ENCODE data around the gene MATN3. TPM values are rescaled to one million over a fixed set of nuclear protein-coding genes. Genes with fewer than 3 reads are reported as not detected.

Gene MATN3
- total and polyA plus RNA-seq, 2 of the 8 experiments (the other 6 are each of a cell fraction or from before 2014, with no cell fraction given), result 3.0 to 9.9 TPM

- DNase-seq (ENCODE audit: low read depth in 1 of 2, low spot score in 2 of 2), result no peak
- Histone ChIP-seq H3K9me3 (ENCODE audit: insufficient read depth in 2 of 2, low read depth in 1 of 2, low read length in 1 of 2) (no peaks in the 10 kb centered on the region), H3K23ac (ENCODE audit: insufficient read length) (no peak overlapping the region), H2BK5ac (ENCODE audit: low read depth, low read length) (no peak overlapping the region), H3K4ac (replicated peaks; ENCODE audit: insufficient read length, low read depth, low read length) (no peak overlapping the region), H3K56ac (replicated peaks; ENCODE audit: insufficient read length, low read depth, low read length) (no peak overlapping the region), H4K8ac (ENCODE audit: extremely low read depth, insufficient read depth, low read length) (no peak overlapping the region), H3K4me3 (ENCODE audit: extremely low read depth in 1 of 4, insufficient read depth in 2 of 4, low read depth in 3 of 4, low read length in 4 of 4) (no peak overlapping the region), H3K27ac (ENCODE audit: low read depth, low read length) (no peak overlapping the region), H4K20me1 (replicated peaks in 1 of 2; ENCODE audit: control insufficient read depth in 1 of 2, insufficient read depth in 2 of 2, low read length in 2 of 2) (peaks cover 0 to 1% of the 10 kb centered on the region in 2 experiments), H2AK5ac (ENCODE audit: low read depth, low read length) (no peak overlapping the region), H3K79me1 (ENCODE audit: low read depth, low read length) (peaks cover 4% of the 10 kb centered on the region; the same call in 1 of the 2 replicates), H3K27me3 (replicated peaks in 1 of 4; ENCODE audit: control insufficient read depth in 3 of 4, extremely low read depth in 1 of 4, insufficient read depth in 3 of 4, low read length in 3 of 4) (no peaks in the 10 kb centered on the region), H3K79me2 (ENCODE audit: control insufficient read depth in 1 of 2, insufficient read depth in 2 of 2, low read length in 2 of 2) (peaks cover 5 to 19% of the 10 kb centered on the region in 2 experiments; a peak in 3 of 4 replicates), H4K91ac (replicated peaks; ENCODE audit: insufficient read length, low read length) (no peak overlapping the region), H2BK15ac (ENCODE audit: low read length) (no peak overlapping the region), H3K14ac (ENCODE audit: insufficient read length) (no peak overlapping the region), H2BK12ac (ENCODE audit: low read depth, low read length) (no peak overlapping the region), H4K5ac (ENCODE audit: insufficient read length, low read depth, low read length) (no peak overlapping the region), H3K4me2 (ENCODE audit: insufficient read depth in 1 of 2, low read depth in 2 of 2, low read length in 2 of 2) (no peak overlapping the region), H3K23me2 (ENCODE audit: low read depth, low read length) (peaks cover 10% of the 10 kb centered on the region), H2BK20ac (ENCODE audit: low read length) (no peak overlapping the region), H3K4me1 (replicated peaks in 1 of 4; ENCODE audit: control insufficient read depth in 3 of 4, insufficient read depth in 4 of 4, low read length in 3 of 4) (peaks cover 0 to 2% (median 0%) of the 10 kb centered on the region in 4 experiments; a peak in 1 of 7 replicates), H2BK120ac (replicated peaks; ENCODE audit: low read depth, low read length) (no peak overlapping the region), H3K18ac (ENCODE audit: extremely low read depth, low read length) (no peak overlapping the region), H3K9ac (replicated peaks in 1 of 4; ENCODE audit: extremely low read depth in 1 of 4, low read depth in 3 of 4, low read length in 3 of 4) (no peak overlapping the region), H3K36me3 (ENCODE audit: control insufficient read depth in 2 of 4, insufficient read depth in 4 of 4, low read length in 3 of 4) (no peaks in the 10 kb centered on the region), H2AFZ (ENCODE audit: low read length) (no peak overlapping the region)
- no peak for FAIRE-seq
- POLR2A ChIA-PET (ENCODE audit: partially characterized antibody), result interaction anchor here (0.9 to 1.6 kb wide), 2 partner anchors 15 to 17 kb away, joined by 3 to 5 read pairs; no protein-coding TSS in a partner anchor
- 81% methylated on average over 6 of the region's 6 CpGs; no CpG with 5 or more reads in 1 of the 2 experiments for WGBS, 2 experiments (ENCODE audit: extremely low coverage in 1 of 2, insufficient coverage in 1 of 2, insufficient read length in 1 of 2, insufficient replicate concordance in 2 of 2, low coverage in 1 of 2, low lambda C conversion rate in 2 of 2, missing lambda C conversion rate in 1 of 2)
- CTCF ChIA-PET (ENCODE audit: partially characterized antibody), result interaction anchor here (0.6 to 2.2 kb wide), 11 partner anchors 8 to 375 kb away, joined by 3 to 8 read pairs (median 3); no protein-coding TSS in a partner anchor
- no peak for TF ChIP-seq POLR2A (IDR thresholded peaks at IDR 0.05; ENCODE audit: control extremely low read depth in 1 of 2, low read depth in 2 of 2, low read length in 2 of 2)
- no peak for TF ChIP-seq TEAD4 (IDR thresholded peaks at IDR 0.05; ENCODE audit: low read depth, low read length)
- no peak for TF ChIP-seq SUZ12 (IDR thresholded peaks at IDR 0.05; ENCODE audit: low read length)
- TF ChIP-seq KDM1A (IDR thresholded peaks at IDR 0.05; ENCODE audit: borderline replicate concordance, low read length), result no peak
- no peak for TF ChIP-seq CBX5 (IDR thresholded peaks at IDR 0.05; ENCODE audit: low read depth, low read length)
- TF ChIP-seq CTCF (IDR thresholded peaks at IDR 0.05; ENCODE audit: control extremely low read depth in 1 of 3, insufficient read depth in 1 of 3, low read depth in 1 of 3, low read length in 3 of 3), result no peak
- no peak for TF ChIP-seq KDM5A (IDR thresholded peaks at IDR 0.05; ENCODE audit: low read length)
- no peak for TF ChIP-seq RXRA (IDR thresholded peaks at IDR 0.05; ENCODE audit: insufficient read depth, low read depth, low read length)
- TF ChIP-seq SAP30 (IDR thresholded peaks at IDR 0.05; ENCODE audit: insufficient read depth, insufficient replicate concordance, low read length), result no peak
- no peak for TF ChIP-seq MAFK (IDR thresholded peaks at IDR 0.05; ENCODE audit: low read depth, low read length)
- no peak for TF ChIP-seq ATF3 (IDR thresholded peaks at IDR 0.05; ENCODE audit: insufficient read depth, low read depth, low read length)
These were observed 41.7 kb upstream of the MATN3 start for GRCh38 chr2:20054119-20054518.

Data from H1 (cell line).